ENCODE results near the gene NKX6-2. TPM values are rescaled to one million over a fixed set of nuclear protein-coding genes. Genes with fewer than 3 reads are reported as not detected.

NKX6-2 gene
- total and polyA plus RNA-seq, 2 experiments from 2014 or later: 0.24 to 9.3 TPM

DNA sequence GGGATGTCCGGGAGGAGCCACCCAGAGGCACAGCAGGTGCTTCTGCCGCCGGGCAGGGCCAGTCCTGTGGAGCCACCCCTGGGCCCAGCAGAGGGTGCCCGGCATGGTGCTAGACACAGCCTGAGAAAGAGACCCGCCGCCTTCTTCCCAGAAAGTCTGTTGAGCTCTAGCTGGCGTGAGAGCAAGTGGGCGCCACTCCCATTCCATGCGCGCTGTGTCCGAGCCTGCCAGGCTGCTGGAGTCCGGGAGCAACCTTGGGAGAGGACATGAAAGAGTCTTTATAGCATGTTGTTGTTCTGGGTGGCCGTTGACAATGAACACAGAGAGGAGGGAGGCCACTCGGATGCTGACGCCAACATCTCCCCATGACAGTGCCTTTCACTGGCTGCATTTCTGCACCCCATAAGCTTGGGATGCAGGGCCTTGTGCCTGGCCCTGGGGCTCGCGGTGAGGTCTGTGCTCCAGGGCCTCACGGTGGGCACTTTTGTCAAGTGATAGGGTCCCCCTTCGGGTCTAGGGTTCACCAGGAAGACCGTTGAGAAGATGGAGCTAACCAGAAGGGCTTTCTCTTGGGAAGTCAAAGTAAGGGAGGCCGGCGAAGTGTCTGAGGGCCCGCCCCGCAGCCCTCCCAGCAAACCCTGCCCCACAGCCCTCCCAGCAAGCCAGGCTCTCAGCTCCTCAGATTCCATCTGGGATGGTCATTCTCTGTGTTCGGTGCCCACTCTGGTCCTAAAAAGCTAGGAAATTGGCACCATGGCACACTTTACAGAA is 47.3 kb downstream of the NKX6-2 start:
- Mint-ChIP-seq H3K27ac (no peak overlapping the region), H3K4me3 (no peak overlapping the region), H3K36me3 (ENCODE audit: low read depth) (no peaks in the 10 kb centered on the region), H3K27me3 (ENCODE audit: insufficient read depth, low read depth, poor library complexity) (peaks cover 7% of the 10 kb centered on the region), H3K4me1 (peaks cover 18% of the 10 kb centered on the region), H3K9me3 (no peaks in the 10 kb centered on the region)
- Histone ChIP-seq H3K4me2 (no peak overlapping the region), H3K36me3 (ENCODE audit: insufficient read depth) (no peaks in the 10 kb centered on the region), H3K27ac (ENCODE audit: low read depth) (no peak overlapping the region), H3K9me2 (ENCODE audit: insufficient read depth) (no peaks in the 10 kb centered on the region), H3K4me1 (ENCODE audit: insufficient read depth) (peaks cover 5% of the 10 kb centered on the region; the same call in 1 of the 2 replicates), H4K20me1 (replicated peaks; ENCODE audit: insufficient read depth) (no peaks in the 10 kb centered on the region), H2AFZ (no peak overlapping the region), H3K27me3 (ENCODE audit: insufficient read depth) (no peaks in the 10 kb centered on the region), H3K4me3 (no peak overlapping the region), H3F3A (replicated peaks; ENCODE audit: low read depth) (no peaks in the 10 kb centered on the region), H3K79me2 (replicated peaks; ENCODE audit: insufficient read depth) (no peaks in the 10 kb centered on the region)
- DNase-seq (ENCODE audit: low spot score) (no peak), ATAC-seq (no peak)
- TF ChIP-seq EZH2phosphoT487 (IDR thresholded peaks at IDR 0.05; ENCODE audit: unreplicated experiment) (no peak), ZNF331 (CRISPR knock-in tag; IDR thresholded peaks at IDR 0.05; ENCODE audit: low read depth) (no peak), CREB1 (CRISPR knock-in tag; IDR thresholded peaks at IDR 0.05; ENCODE audit: low read depth) (no peak), JUNB (IDR thresholded peaks at IDR 0.05; ENCODE audit: unreplicated experiment) (no peak), STAT1 (IDR thresholded peaks at IDR 0.05; ENCODE audit: unreplicated experiment) (no peak), POLR2AphosphoS5 (IDR thresholded peaks at IDR 0.05; ENCODE audit: low read depth) (no peak), EZH2 (IDR thresholded peaks at IDR 0.05; ENCODE audit: low read depth, unreplicated experiment) (no peak)
- TF ChIP-seq, protein P1, sequence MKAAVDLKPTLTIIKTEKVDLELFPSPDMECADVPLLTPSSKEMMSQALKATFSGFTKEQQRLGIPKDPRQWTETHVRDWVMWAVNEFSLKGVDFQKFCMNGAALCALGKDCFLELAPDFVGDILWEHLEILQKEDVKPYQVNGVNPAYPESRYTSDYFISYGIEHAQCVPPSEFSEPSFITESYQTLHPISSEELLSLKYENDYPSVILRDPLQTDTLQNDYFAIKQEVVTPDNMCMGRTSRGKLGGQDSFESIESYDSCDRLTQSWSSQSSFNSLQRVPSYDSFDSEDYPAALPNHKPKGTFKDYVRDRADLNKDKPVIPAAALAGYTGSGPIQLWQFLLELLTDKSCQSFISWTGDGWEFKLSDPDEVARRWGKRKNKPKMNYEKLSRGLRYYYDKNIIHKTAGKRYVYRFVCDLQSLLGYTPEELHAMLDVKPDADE (IDR thresholded peaks at IDR 0.05): no peak
- TF ChIP-seq, protein P2, sequence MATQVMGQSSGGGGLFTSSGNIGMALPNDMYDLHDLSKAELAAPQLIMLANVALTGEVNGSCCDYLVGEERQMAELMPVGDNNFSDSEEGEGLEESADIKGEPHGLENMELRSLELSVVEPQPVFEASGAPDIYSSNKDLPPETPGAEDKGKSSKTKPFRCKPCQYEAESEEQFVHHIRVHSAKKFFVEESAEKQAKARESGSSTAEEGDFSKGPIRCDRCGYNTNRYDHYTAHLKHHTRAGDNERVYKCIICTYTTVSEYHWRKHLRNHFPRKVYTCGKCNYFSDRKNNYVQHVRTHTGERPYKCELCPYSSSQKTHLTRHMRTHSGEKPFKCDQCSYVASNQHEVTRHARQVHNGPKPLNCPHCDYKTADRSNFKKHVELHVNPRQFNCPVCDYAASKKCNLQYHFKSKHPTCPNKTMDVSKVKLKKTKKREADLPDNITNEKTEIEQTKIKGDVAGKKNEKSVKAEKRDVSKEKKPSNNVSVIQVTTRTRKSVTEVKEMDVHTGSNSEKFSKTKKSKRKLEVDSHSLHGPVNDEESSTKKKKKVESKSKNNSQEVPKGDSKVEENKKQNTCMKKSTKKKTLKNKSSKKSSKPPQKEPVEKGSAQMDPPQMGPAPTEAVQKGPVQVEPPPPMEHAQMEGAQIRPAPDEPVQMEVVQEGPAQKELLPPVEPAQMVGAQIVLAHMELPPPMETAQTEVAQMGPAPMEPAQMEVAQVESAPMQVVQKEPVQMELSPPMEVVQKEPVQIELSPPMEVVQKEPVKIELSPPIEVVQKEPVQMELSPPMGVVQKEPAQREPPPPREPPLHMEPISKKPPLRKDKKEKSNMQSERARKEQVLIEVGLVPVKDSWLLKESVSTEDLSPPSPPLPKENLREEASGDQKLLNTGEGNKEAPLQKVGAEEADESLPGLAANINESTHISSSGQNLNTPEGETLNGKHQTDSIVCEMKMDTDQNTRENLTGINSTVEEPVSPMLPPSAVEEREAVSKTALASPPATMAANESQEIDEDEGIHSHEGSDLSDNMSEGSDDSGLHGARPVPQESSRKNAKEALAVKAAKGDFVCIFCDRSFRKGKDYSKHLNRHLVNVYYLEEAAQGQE (IDR thresholded peaks at IDR 0.05; ENCODE audit: unreplicated experiment): no peak
- TF ChIP-seq, protein P3, sequence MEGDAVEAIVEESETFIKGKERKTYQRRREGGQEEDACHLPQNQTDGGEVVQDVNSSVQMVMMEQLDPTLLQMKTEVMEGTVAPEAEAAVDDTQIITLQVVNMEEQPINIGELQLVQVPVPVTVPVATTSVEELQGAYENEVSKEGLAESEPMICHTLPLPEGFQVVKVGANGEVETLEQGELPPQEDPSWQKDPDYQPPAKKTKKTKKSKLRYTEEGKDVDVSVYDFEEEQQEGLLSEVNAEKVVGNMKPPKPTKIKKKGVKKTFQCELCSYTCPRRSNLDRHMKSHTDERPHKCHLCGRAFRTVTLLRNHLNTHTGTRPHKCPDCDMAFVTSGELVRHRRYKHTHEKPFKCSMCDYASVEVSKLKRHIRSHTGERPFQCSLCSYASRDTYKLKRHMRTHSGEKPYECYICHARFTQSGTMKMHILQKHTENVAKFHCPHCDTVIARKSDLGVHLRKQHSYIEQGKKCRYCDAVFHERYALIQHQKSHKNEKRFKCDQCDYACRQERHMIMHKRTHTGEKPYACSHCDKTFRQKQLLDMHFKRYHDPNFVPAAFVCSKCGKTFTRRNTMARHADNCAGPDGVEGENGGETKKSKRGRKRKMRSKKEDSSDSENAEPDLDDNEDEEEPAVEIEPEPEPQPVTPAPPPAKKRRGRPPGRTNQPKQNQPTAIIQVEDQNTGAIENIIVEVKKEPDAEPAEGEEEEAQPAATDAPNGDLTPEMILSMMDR (conservative IDR thresholded peaks at IDR 0.05; ENCODE audit: low read depth in 2 of 2): no peak
- TF ChIP-seq, protein P4, sequence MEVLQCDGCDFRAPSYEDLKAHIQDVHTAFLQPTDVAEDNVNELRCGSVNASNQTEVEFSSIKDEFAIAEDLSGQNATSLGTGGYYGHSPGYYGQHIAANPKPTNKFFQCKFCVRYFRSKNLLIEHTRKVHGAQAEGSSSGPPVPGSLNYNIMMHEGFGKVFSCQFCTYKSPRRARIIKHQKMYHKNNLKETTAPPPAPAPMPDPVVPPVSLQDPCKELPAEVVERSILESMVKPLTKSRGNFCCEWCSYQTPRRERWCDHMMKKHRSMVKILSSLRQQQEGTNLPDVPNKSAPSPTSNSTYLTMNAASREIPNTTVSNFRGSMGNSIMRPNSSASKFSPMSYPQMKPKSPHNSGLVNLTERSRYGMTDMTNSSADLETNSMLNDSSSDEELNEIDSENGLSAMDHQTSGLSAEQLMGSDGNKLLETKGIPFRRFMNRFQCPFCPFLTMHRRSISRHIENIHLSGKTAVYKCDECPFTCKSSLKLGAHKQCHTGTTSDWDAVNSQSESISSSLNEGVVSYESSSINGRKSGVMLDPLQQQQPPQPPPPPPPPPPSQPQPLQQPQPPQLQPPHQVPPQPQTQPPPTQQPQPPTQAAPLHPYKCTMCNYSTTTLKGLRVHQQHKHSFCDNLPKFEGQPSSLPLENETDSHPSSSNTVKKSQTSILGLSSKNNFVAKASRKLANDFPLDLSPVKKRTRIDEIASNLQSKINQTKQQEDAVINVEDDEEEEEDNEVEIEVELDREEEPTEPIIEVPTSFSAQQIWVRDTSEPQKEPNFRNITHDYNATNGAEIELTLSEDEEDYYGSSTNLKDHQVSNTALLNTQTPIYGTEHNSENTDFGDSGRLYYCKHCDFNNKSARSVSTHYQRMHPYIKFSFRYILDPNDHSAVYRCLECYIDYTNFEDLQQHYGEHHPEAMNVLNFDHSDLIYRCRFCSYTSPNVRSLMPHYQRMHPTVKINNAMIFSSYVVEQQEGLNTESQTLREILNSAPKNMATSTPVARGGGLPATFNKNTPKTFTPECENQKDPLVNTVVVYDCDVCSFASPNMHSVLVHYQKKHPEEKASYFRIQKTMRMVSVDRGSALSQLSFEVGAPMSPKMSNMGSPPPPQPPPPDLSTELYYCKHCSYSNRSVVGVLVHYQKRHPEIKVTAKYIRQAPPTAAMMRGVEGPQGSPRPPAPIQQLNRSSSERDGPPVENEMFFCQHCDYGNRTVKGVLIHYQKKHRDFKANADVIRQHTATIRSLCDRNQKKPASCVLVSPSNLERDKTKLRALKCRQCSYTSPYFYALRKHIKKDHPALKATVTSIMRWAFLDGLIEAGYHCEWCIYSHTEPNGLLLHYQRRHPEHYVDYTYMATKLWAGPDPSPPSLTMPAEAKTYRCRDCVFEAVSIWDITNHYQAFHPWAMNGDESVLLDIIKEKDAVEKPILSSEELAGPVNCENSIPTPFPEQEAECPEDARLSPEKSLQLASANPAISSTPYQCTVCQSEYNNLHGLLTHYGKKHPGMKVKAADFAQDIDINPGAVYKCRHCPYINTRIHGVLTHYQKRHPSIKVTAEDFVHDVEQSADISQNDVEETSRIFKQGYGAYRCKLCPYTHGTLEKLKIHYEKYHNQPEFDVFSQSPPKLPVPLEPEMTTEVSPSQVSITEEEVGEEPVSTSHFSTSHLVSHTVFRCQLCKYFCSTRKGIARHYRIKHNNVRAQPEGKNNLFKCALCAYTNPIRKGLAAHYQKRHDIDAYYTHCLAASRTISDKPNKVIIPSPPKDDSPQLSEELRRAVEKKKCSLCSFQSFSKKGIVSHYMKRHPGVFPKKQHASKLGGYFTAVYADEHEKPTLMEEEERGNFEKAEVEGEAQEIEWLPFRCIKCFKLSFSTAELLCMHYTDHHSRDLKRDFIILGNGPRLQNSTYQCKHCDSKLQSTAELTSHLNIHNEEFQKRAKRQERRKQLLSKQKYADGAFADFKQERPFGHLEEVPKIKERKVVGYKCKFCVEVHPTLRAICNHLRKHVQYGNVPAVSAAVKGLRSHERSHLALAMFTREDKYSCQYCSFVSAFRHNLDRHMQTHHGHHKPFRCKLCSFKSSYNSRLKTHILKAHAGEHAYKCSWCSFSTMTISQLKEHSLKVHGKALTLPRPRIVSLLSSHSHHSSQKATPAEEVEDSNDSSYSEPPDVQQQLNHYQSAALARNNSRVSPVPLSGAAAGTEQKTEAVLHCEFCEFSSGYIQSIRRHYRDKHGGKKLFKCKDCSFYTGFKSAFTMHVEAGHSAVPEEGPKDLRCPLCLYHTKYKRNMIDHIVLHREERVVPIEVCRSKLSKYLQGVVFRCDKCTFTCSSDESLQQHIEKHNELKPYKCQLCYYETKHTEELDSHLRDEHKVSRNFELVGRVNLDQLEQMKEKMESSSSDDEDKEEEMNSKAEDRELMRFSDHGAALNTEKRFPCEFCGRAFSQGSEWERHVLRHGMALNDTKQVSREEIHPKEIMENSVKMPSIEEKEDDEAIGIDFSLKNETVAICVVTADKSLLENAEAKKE (CRISPR knock-in tag; IDR thresholded peaks at IDR 0.05): no peak
